NCI-H345 treated with DMSO at 0.1 percent for 48 hours (cell line): Measurements from ENCODE around the gene WDR88.
"Not testable (repeated sequence)": the region's sequence is repeated elsewhere in the genome, so short reads cannot be mapped to it uniquely, and the experiment has no call there.

Experiments
- DNase-seq: peaks from one replicate; lab custom pipeline; 2025; ENCODE audit not compliant: unreplicated experiment; lab: John Stamatoyannopoulos, UW

The WDR88 gene

GRCh38 chr19:33208904-33209849 is 77.3 kb downstream of the WDR88 start:
- DNase-seq, result no peak

- not testable (repeated sequence) for DNase-seq
Measured at GRCh38 chr19:33209850-33210230, 77.9 kb downstream of the WDR88 start.

GRCh38 chr19:33210266-33210940 is 78.5 kb downstream of the WDR88 start:
- no peak for DNase-seq

- DNase-seq, result no peak
Measured at GRCh38 chr19:33211794-33212435, 80.0 kb downstream of the WDR88 start.

GRCh38 chr19:33212436-33213172 is 80.7 kb downstream of the WDR88 start:
- no peak for DNase-seq

- DNase-seq, result no peak
Measured at GRCh38 chr19:33214596-33214995, 82.7 kb downstream of the WDR88 start.

- DNase-seq, result no peak
Measured at GRCh38 chr19:33215438-33216197, 83.7 kb downstream of the WDR88 start.

- no peak for DNase-seq
Measured at GRCh38 chr19:33216198-33216830, 84.4 kb downstream of the WDR88 start.

GRCh38 chr19:33217881-33218280 is 86.0 kb downstream of the WDR88 start:
- DNase-seq, result no peak

GRCh38 chr19:33219261-33219815 is 87.4 kb downstream of the WDR88 start:
- no peak for DNase-seq

GRCh38 chr19:33220115-33220514 is 88.2 kb downstream of the WDR88 start:
- DNase-seq, result no peak

GRCh38 chr19:33220735-33221134 is 88.8 kb downstream of the WDR88 start:
- DNase-seq, result no peak

- no peak for DNase-seq
Measured at GRCh38 chr19:33221638-33222037, 89.7 kb downstream of the WDR88 start.

- not testable (repeated sequence) for DNase-seq
Measured at GRCh38 chr19:33222255-33222654, 90.3 kb downstream of the WDR88 start.

GRCh38 chr19:33224694-33225457 is 93.0 kb downstream of the WDR88 start:
- no peak for DNase-seq
